Measurements from ENCODE around the gene TNIK.

The TNIK gene

DNA sequence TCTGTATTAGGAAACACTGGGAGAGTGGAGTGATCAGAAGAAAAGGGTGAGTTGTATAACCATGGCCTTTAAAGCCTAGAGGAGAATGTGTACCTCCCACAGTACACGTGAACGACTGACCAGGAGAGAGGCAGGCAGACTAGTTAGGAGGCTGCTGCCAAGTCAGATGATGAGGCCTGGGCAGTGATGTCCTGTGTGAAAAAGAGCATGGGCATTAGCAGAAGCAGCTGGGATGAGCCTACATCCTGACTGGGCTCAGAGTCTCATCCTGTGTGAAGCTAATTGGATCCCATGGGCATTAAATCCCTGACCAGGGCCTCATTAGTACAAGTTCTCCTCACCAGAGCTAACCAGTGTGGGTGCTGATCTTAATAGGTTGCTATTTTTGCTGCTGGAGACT, 344.5 kb downstream of the TNIK start:
- no peak for DNase-seq

GRCh38 chr3:171113716-171114115, 346.5 kb downstream of the TNIK start:
- DNase-seq: no peak

- no peak for DNase-seq
Measured at GRCh38 chr3:171110715-171111114, 349.5 kb downstream of the TNIK start.

- no peak for DNase-seq
Measured at GRCh38 chr3:171108066-171108465, 352.1 kb downstream of the TNIK start.

GRCh38 chr3:171103185-171103584, 357.0 kb downstream of the TNIK start:
- no peak for DNase-seq

- no peak for DNase-seq
Measured at GRCh38 chr3:171101982-171102641, 358.1 kb downstream of the TNIK start.

DNA sequence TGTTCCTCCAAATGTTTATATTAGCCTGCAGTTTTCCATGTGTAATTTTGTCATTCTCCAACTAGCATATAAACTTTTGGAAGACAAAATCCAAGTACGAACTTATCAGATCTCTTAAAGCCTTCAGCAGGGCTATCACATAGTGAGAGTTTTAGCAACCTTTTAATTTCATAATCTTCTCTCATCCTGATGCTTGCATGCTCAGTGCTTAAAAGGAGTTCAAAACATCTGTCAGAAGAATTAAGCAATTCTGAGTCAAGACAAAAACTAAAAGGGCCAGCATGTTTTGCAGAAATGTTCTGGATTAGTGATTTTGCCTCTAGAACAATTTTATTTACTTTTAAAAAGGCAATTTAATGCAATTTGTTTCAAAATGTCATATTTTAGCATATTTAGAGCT, 360.3 kb downstream of the TNIK start:
- no peak for DNase-seq

DNA sequence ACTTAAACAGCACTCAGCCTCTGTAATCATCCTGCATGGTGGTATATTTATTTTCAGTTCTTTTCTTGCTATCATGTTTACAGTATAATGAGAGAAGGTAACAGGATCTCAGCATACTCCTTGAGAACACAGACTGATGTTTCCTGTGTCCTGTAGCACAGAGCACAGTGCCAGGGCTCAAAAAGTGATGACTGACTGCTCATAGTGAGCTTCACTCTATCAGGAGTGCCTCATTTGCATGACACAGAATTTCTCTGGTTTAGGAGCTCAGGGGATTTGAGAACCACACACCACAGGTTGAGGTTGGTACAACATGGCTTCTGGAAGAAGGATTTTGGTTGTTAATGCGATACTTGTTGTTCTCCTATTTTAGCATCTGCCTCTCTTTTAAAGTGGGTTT, 365.1 kb downstream of the TNIK start:
- DNase-seq: no peak

DNA sequence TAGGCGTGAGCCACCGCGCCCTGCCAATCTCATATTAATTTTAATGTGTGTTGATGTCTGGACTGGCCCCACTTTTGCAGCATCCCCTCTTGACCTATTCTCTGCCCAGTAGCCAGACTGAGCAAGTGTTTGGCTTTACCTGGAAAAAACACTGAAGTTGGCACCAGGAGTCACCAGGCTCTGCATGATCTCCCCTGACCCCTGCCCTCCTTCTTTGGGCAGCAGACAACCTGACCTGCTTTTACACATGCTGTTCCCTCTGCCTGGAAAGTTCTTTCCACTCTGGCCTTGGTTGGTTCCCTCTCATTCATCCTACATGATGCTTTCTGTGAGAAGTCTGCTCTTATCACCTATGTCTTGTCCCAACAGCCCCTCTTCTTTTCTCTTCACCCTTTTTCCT, 365.8 kb downstream of the TNIK start:
- DNase-seq: no peak

- DNase-seq: no peak
Measured at GRCh38 chr3:171093462-171093861, 366.7 kb downstream of the TNIK start.

GRCh38 chr3:171092467-171092911, 367.7 kb downstream of the TNIK start:
- DNase-seq: no peak

DNA sequence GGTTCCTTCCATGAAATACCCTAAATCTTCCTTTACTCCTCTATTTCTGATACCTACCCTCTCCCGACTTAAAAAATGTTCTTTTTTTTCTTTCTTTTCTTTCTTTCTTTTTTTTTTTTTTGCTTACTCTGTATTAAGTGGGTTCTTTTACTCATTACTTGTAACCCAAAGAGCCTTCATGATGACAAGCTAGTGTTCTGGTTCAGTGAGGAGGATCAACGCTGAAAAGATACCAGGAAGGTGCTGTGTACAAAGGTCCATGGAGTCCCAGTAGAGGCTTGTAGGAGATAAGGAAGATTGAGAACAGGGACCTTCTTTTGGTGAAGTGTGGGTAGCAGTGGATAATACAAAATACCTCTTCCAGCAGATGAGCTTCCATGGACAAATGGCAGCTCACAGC, 369.9 kb downstream of the TNIK start:
- no peak for DNase-seq

- DNase-seq: no peak
Measured at GRCh38 chr3:171088964-171089754, 371.0 kb downstream of the TNIK start.

DNA sequence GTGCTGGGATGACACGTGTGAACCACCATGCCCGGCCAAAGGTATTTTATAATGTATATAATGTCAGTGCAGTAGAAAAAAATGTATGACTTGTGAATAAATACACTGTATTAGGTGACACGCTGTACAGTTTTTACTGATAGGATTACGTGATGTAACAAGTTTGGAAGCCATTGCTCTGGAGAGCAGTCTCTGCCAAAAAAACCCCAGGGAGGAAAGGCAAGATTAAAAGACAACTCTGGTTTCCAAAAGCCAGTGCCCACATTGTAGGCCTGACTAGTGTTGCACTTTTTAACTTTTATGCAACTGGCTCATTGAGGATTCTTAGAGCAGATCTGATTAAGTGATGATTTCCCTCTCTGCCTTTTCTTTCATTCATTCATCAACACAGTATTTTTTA, 371.7 kb downstream of the TNIK start:
- DNase-seq: no peak

DNA sequence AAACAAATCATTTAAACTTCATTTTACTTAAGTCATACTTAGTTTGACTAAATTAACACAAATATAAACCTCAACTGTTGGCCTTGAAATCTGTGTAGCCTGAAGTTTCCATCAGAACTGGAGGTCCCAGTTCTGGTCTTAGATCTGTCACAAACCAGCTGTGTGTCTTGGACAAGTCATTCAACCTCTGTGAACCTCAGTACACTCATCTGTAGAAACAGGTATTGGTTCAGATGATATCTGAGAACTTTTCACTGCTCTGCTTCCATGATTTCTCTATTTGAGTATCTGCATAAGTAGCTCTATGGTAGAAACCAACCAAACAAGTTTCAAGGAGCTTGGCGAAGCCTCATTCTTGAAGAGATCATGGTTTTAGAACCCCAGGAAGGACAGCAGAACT, 373.3 kb downstream of the TNIK start:
- no peak for DNase-seq

- no peak for DNase-seq
Measured at GRCh38 chr3:171077261-171077660, 382.9 kb downstream of the TNIK start.

- DNase-seq: no peak
Measured at GRCh38 chr3:171072432-171072831, 387.8 kb downstream of the TNIK start.

GRCh38 chr3:171068658-171069057, 391.5 kb downstream of the TNIK start:
- DNase-seq: no peak

GRCh38 chr3:171066206-171066605, 394.0 kb downstream of the TNIK start:
- DNase-seq: no peak

DNA sequence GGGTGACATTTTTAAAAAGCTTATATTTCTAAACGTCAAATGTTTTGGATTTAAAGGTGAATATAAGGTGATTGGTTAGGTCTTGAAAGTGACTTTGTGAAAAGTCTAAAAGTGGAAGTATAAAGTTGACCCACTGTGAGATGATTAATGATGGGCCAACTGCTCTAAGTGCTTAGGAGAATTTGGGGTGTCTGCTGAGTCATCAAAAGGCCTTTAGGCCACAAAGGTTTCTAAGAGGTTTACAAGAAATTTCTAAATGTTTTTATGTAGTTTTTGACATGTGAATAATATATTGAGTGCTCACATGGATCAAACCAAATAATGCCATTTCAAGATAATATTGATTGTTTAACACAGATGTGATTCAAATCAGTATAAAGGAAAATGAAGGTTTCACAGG, 394.5 kb downstream of the TNIK start:
- DNase-seq: no peak

DNA sequence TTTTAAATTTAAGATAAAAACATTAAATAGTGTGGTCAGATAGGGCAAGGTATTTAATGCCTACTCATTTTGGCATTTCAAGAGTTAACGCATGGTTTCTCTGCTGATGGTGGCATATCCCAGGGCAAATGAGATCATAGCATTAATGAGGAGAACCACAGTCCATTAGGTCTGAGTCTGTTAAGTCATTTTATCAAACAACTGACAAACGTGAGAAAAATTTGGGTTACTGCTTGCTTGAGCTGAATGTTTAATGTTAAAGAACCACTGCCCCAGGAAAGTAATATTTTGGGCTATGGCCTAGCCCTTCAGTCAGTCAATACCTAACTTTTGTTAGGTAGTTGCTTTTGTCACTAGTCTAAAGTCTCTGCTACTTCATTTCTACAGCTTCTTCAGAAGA, 395.7 kb downstream of the TNIK start:
- no peak for DNase-seq

GRCh38 chr3:171061749-171062148, 398.5 kb downstream of the TNIK start:
- DNase-seq: no peak

DNA sequence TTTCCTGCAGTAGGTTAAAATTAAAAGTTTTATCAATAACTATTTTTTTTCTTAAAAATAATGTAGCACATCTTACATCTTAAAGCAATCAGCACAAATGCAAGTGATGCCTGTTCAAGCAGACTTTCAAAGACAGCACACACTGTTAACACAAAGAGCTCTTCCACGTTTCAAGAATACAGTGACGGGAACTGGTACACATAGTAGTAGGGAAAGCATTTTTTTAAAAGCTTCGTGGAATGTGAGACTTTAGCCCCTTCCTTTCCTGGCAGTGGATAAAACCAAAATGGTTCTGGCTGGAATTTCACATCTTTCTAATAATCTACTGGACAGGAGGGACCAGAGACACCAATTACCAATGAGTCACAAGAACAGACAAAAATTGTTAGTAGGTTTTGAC, 400.2 kb downstream of the TNIK start:
- no peak for DNase-seq

- no peak for DNase-seq
Measured at GRCh38 chr3:171058873-171059603, 401.2 kb downstream of the TNIK start.

Measured in activated effector memory CD4-positive, alpha-beta T cell treated with Interleukin-2 at 50 U/mL for 16 hours (primary cell).